ENCODE results near the gene LRRC49.
"Not testable (repeated sequence)": the region's sequence is repeated elsewhere in the genome, so short reads cannot be mapped to it uniquely, and the experiment has no call there.

LRRC49 gene

GRCh38 chr15:70853973-70854665 lies 38.5 kb upstream of the LRRC49 start, which contains the start of gene LARP6:
LARP6 (minus strand) TSS chr15:70854157; CDS start chr15:70854088, 69 bp downstream.
- no peak for TF ChIP-seq CTCF (IDR thresholded peaks at IDR 0.05; ENCODE audit: insufficient read depth, low read depth, low read length, missing control alignments)
- DNase-seq (ENCODE audit: low read depth): no peak
- H3K4me3 ChIP-seq (ENCODE audit: low read length): peak within 1 kb of the TSS; percentile 45

- no peak overlapping the region for H3K4me3 ChIP-seq (ENCODE audit: low read length)
- TF ChIP-seq CTCF (IDR thresholded peaks at IDR 0.05; ENCODE audit: insufficient read depth, low read depth, low read length, missing control alignments): no peak
- peak; percentile 51 for DNase-seq (ENCODE audit: low read depth)
Observed at GRCh38 chr15:70854666-70854976, 38.0 kb upstream of the LRRC49 start.

GRCh38 chr15:70855764-70856163 lies 36.9 kb upstream of the LRRC49 start:
- no peak for TF ChIP-seq CTCF (IDR thresholded peaks at IDR 0.05; ENCODE audit: insufficient read depth, low read depth, low read length, missing control alignments)
- DNase-seq (ENCODE audit: low read depth): no peak
- no peak overlapping the region for H3K4me3 ChIP-seq (ENCODE audit: low read length)

GRCh38 chr15:70856177-70856883 lies 36.3 kb upstream of the LRRC49 start:
- TF ChIP-seq CTCF (IDR thresholded peaks at IDR 0.05; ENCODE audit: insufficient read depth, low read depth, low read length, missing control alignments): no peak
- DNase-seq (ENCODE audit: low read depth): no peak
- no peak overlapping the region for H3K4me3 ChIP-seq (ENCODE audit: low read length)

- TF ChIP-seq CTCF (IDR thresholded peaks at IDR 0.05; ENCODE audit: insufficient read depth, low read depth, low read length, missing control alignments): no peak
- DNase-seq (ENCODE audit: low read depth): peak; percentile 94
- H3K4me3 ChIP-seq (ENCODE audit: low read length): no peak overlapping the region
Observed at GRCh38 chr15:70856884-70857561, 35.6 kb upstream of the LRRC49 start.

- no peak for TF ChIP-seq CTCF (IDR thresholded peaks at IDR 0.05; ENCODE audit: insufficient read depth, low read depth, low read length, missing control alignments)
- no peak overlapping the region for H3K4me3 ChIP-seq (ENCODE audit: low read length)
- no peak for DNase-seq (ENCODE audit: low read depth)
Observed at GRCh38 chr15:70857562-70858285, 34.9 kb upstream of the LRRC49 start.

GRCh38 chr15:70858614-70859321 lies 33.9 kb upstream of the LRRC49 start:
- H3K4me3 ChIP-seq (ENCODE audit: low read length); DNase-seq (ENCODE audit: low read depth): not testable (repeated sequence)

Measured in epithelial cell of esophagus (primary cell).